ENCODE results near the gene SPEN. TPM values are rescaled to one million over a fixed set of nuclear protein-coding genes. Genes with fewer than 3 reads are reported as not detected.

SPEN gene
- total and polyA plus RNA-seq, 2 of the 4 experiments (the other 2 are of a cell fraction) = 7.6 to 15.8 TPM

- H2AFZ ChIP-seq (replicated peaks; ENCODE audit: low read length, poor library complexity) = no peak overlapping the region
- H3K36me3 ChIP-seq (ENCODE audit: control insufficient read depth, insufficient read depth, low read length) = peaks cover 3% of the 10 kb centered on the region; the same call in 1 of the 2 replicates
- H3K4ac ChIP-seq (ENCODE audit: low read depth, low read length) = no peak overlapping the region
- peak overlapping the region; percentile 57 for H2BK5ac ChIP-seq (ENCODE audit: low read depth, low read length, poor library complexity, severe bottlenecking)
- no peaks in the 10 kb centered on the region for H3K9me3 ChIP-seq (ENCODE audit: control insufficient read depth, insufficient read depth, low read length)
- no peak overlapping the region; a peak in 1 of 4 replicates for H4K8ac ChIP-seq (ENCODE audit: low read depth in 2 of 2, low read length in 2 of 2)
- H4K20me1 ChIP-seq (ENCODE audit: insufficient read depth, low read length) = peaks cover 10% of the 10 kb centered on the region
- no peak overlapping the region for H3K18ac ChIP-seq (ENCODE audit: low read depth, low read length)
- TF ChIP-seq BHLHE40 (IDR thresholded peaks at IDR 0.05; ENCODE audit: low read depth, low read length) (no peak), RFX5 (IDR thresholded peaks at IDR 0.05; ENCODE audit: low read depth, low read length) (no peak), SMC3 (IDR thresholded peaks at IDR 0.05; ENCODE audit: low read depth, low read length) (no peak), MXI1 (IDR thresholded peaks at IDR 0.05; ENCODE audit: borderline replicate concordance, low read depth, low read length) (no peak), MAZ (IDR thresholded peaks at IDR 0.05; ENCODE audit: borderline replicate concordance, low read depth, low read length) (no peak), CTCF (conservative IDR thresholded peaks at IDR 0.05; ENCODE audit: low read depth, low read length) (no peak), NFE2L2 (IDR thresholded peaks at IDR 0.05; ENCODE audit: low read depth, low read length) (peak; percentile 87), POLR2A (IDR thresholded peaks at IDR 0.05; ENCODE audit: low read depth, low read length) (no peak), CEBPB (IDR thresholded peaks at IDR 0.05; ENCODE audit: low read depth, low read length) (0 out of 2 replicates have a peak, but pooled peaks have one; percentile 27), MAFK (IDR thresholded peaks at IDR 0.05; ENCODE audit: low read depth, low read length) (peak; percentile 86), RAD21 (IDR thresholded peaks at IDR 0.05; ENCODE audit: low read length) (no peak), FOS (IDR thresholded peaks at IDR 0.05; ENCODE audit: low read depth, low read length) (peak; percentile 79), ELK1 (IDR thresholded peaks at IDR 0.05; ENCODE audit: borderline replicate concordance, low read depth, low read length) (no peak), CHD1 (IDR thresholded peaks at IDR 0.05; ENCODE audit: low read depth, low read length) (no peak), USF2 (IDR thresholded peaks at IDR 0.05; ENCODE audit: low read depth, low read length) (no peak), RCOR1 (IDR thresholded peaks at IDR 0.05; ENCODE audit: insufficient replicate concordance, low read length) (no peak)
- intact Hi-C loops (cut with micrococcal nuclease) (loop anchor here (5.0 kb wide), 1 partner anchor 51 kb away; no protein-coding TSS in a partner anchor), dilution Hi-C loops (cut with HindIII; ENCODE audit: low sequenced_read_pairs, unreplicated experiment) (no loop called here), in situ Hi-C loops (cut with MboI; ENCODE audit: low sequenced_read_pairs) (no loop called here)
- H2AK5ac ChIP-seq (ENCODE audit: low read depth, low read length) = no peak overlapping the region
- H3K4me2 ChIP-seq (ENCODE audit: low read depth, low read length) = no peak overlapping the region
- H3K14ac ChIP-seq (replicated peaks; ENCODE audit: low read depth, low read length) = no peak overlapping the region
- H3K56ac ChIP-seq (ENCODE audit: extremely low read depth, insufficient read depth, low read length) = no peak overlapping the region
- H3K9me1 ChIP-seq (ENCODE audit: insufficient read depth, low read length) = peaks cover 5% of the 10 kb centered on the region
- H2AK9ac ChIP-seq (replicated peaks; ENCODE audit: low read depth, low read length, poor library complexity) = no peak overlapping the region
- no peak overlapping the region for H4K91ac ChIP-seq (ENCODE audit: insufficient read depth, low read depth, low read length)
- CTCF ChIA-PET = interaction anchor here (0.8 kb wide), 1 partner anchor 111 kb away, joined by 3 read pairs; no protein-coding TSS in a partner anchor
- H2BK20ac ChIP-seq (ENCODE audit: low read depth, low read length) = no peak overlapping the region
- POLR2A ChIA-PET (ENCODE audit: unreplicated experiment) = no interaction called here
- ATAC-seq (ENCODE audit: low read depth) (peak; percentile 92), DNase-seq (peak; percentile 91)
- BruUV-seq (replicated peaks) = no TSS peak
- no peak overlapping the region for H2BK120ac ChIP-seq (ENCODE audit: low read depth, low read length)
- H3K27ac ChIP-seq (ENCODE audit: insufficient read depth, low read length) = no peak overlapping the region
- no peak overlapping the region for H3K9ac ChIP-seq (ENCODE audit: low read depth, low read length)
- no peak overlapping the region for H3K23ac ChIP-seq (ENCODE audit: low read depth, low read length)
- WGBS, 2 experiments (ENCODE audit: extremely low coverage in 2 of 2, insufficient read length in 1 of 2) = no CpG with 5 or more reads among the region's 3 CpGs
- H2BK15ac ChIP-seq (ENCODE audit: low read depth, low read length) = no peak overlapping the region
- no peak overlapping the region for H3K4me3 ChIP-seq (ENCODE audit: insufficient read depth, low read depth, low read length)
- peaks cover 12% of the 10 kb centered on the region for H3K4me1 ChIP-seq (ENCODE audit: control insufficient read depth, insufficient read depth, low read length)
- H4K5ac ChIP-seq (ENCODE audit: low read depth, low read length) = no peak overlapping the region
- H3K27me3 ChIP-seq (ENCODE audit: control insufficient read depth, insufficient read depth, low read length) = no peaks in the 10 kb centered on the region
- peaks cover 24 to 77% of the 10 kb centered on the region in 2 experiments for H3K79me1 ChIP-seq (ENCODE audit: low read depth in 1 of 2, low read length in 2 of 2)
Observed at GRCh38 chr1:15902882-15903281, 55.4 kb downstream of the SPEN start.
